Measurements from ENCODE around the gene CATSPERE.

GRCh38 chr1:244412176-244412575, 48.9 kb upstream of the CATSPERE start:
- no peak for TF ChIP-seq CTCF (IDR thresholded peaks at IDR 0.05)
- no peak for TF ChIP-seq ZFX (IDR thresholded peaks at IDR 0.05; ENCODE audit: borderline replicate concordance)

Measured in 22Rv1 (cell line).